Neural cell (in vitro differentiated cells): ENCODE measurements around the gene ASB6. TPM values are rescaled to one million over a fixed set of nuclear protein-coding genes. Genes with fewer than 3 reads are reported as not detected.

Source experiments
- H2AFZ ChIP-seq: fragments of 200-600, 300-800 bp; sonication (generic), shearing (Covaris generic); 2 replicates; pipeline ENCODE4 v1.6.0; 2014; ENCODE audit warnings: low read depth, mild to moderate bottlenecking, antibody characterized with exemption, low read length, moderate library complexity
- H3F3A ChIP-seq: fragments of 200-600 bp; shearing (Covaris generic); 2 replicates; pipeline ENCODE4 v1.6.1; 2016; ENCODE audit warnings: mild to moderate bottlenecking, moderate library complexity, mixed read lengths, antibody characterized with exemption, low read length; ENCODE audit not compliant: insufficient read depth, poor library complexity, severe bottlenecking
- H3K27ac ChIP-seq: fragments of 200-600, 300-800 bp; sonication (generic), shearing (Covaris generic); 2 replicates; pipeline ENCODE4 v1.5.1; 2014; ENCODE audit warnings: mild to moderate bottlenecking, low read length, moderate library complexity
- H3K27me3 ChIP-seq: fragments of 300-800, 200-600 bp; sonication (generic), shearing (Covaris generic); 2 replicates; pipeline ENCODE4 v1.6.0; 2014; ENCODE audit warnings: mild to moderate bottlenecking, low read depth, low read length, moderate library complexity; ENCODE audit not compliant: insufficient read depth
- H3K36me3 ChIP-seq: fragments of 300-800, 200-600 bp; sonication (generic), shearing (Covaris generic); 2 replicates; pipeline ENCODE4 v1.5.1; 2014; ENCODE audit warnings: mild to moderate bottlenecking, antibody characterized with exemption, low read length, moderate library complexity; ENCODE audit not compliant: insufficient read depth
- H3K4me2 ChIP-seq: fragments of 300-800, 200-600 bp; sonication (generic), shearing (Covaris generic); 2 replicates; pipeline ENCODE4 v1.6.0; 2014; ENCODE audit warnings: mild to moderate bottlenecking, low read length
- H3K4me3 ChIP-seq: fragments of 300-800, 200-600 bp; sonication (generic), shearing (Covaris generic); 2 replicates; pipeline ENCODE4 v1.5.1; 2014; ENCODE audit warnings: mild to moderate bottlenecking, low read length, moderate library complexity
- H3K79me2 ChIP-seq: fragments of 200-600 bp; shearing (Covaris generic); replicated peaks from 2 replicates; pipeline ENCODE4 v1.6.0; 2014; ENCODE audit warnings: mild to moderate bottlenecking, low read length, moderate library complexity; ENCODE audit not compliant: insufficient read depth
- H3K9ac ChIP-seq: fragments of 300-800, 200-600 bp; sonication (generic), shearing (Covaris generic); 2 replicates; pipeline ENCODE4 v1.6.1; 2016; ENCODE audit warnings: mild to moderate bottlenecking, low read length, mixed read lengths
- H3K9me2 ChIP-seq: fragments of 200-600 bp; shearing (Covaris generic); 2 replicates; pipeline ENCODE4 v1.6.1; 2016; ENCODE audit warnings: mild to moderate bottlenecking, low read length, mixed read lengths; ENCODE audit not compliant: insufficient read depth
- H3K9me3 ChIP-seq: fragments of 200-600, 300-800 bp; sonication (generic), shearing (Covaris generic); 2 replicates; pipeline ENCODE4 v1.6.1; 2016; ENCODE audit warnings: mild to moderate bottlenecking, mixed run types, low read length, moderate library complexity, mixed read lengths
- H4K20me1 ChIP-seq: fragments of 200-600 bp; shearing (Covaris generic); 2 replicates; pipeline ENCODE4 v1.6.1; 2016; ENCODE audit warnings: mild to moderate bottlenecking, mixed run types; ENCODE audit not compliant: insufficient read depth
- CTCF ChIP-seq: fragments of 450-650 bp; IDR thresholded peaks from 2 replicates; pipeline ENCODE4 v1.5.1; 2014; ENCODE audit warnings: antibody characterized with exemption, mild to moderate bottlenecking, moderate library complexity; ENCODE audit not compliant: poor library complexity, severe bottlenecking
- EP300 ChIP-seq: fragments of 450-650 bp; conservative IDR thresholded peaks from 2 replicates; pipeline ENCODE4 v1.6.1; 2014; ENCODE audit warnings: antibody characterized with exemption, mild to moderate bottlenecking, moderate library complexity; ENCODE audit not compliant: poor library complexity, severe bottlenecking
- EZH2 ChIP-seq: fragments of 200-600, 300-800 bp; shearing (Covaris generic), sonication (generic); IDR thresholded peaks from 2 replicates; pipeline ENCODE4 v1.6.1; 2014; ENCODE audit warnings: antibody characterized with exemption, low read length, borderline replicate concordance, mild to moderate bottlenecking; ENCODE audit not compliant: insufficient read depth, poor library complexity, severe bottlenecking
- MXI1 ChIP-seq: fragments of 450-650 bp; conservative IDR thresholded peaks from 2 replicates; pipeline ENCODE4 v1.6.1; 2014; ENCODE audit warnings: antibody characterized with exemption, mild to moderate bottlenecking; ENCODE audit not compliant: poor library complexity, severe bottlenecking
- POLR2AphosphoS5 ChIP-seq: IDR thresholded peaks from 2 replicates; pipeline ENCODE4 v1.6.1; 2012
- RAD21 ChIP-seq: fragments of 450-650 bp; conservative IDR thresholded peaks from 2 replicates; pipeline ENCODE4 v1.6.1; 2014; ENCODE audit warnings: antibody characterized with exemption, mild to moderate bottlenecking, moderate library complexity
- REST ChIP-seq: IDR thresholded peaks from 2 replicates; pipeline ENCODE4 v1.6.1; 2012; ENCODE audit warnings: borderline replicate concordance
- SMC3 ChIP-seq: fragments of 450-650 bp; conservative IDR thresholded peaks from 2 replicates; pipeline ENCODE4 v1.6.1; 2014; ENCODE audit warnings: antibody characterized with exemption, mild to moderate bottlenecking, moderate library complexity; ENCODE audit not compliant: poor library complexity
- TAF1 ChIP-seq: IDR thresholded peaks from 2 replicates; pipeline ENCODE4 v1.6.1; 2012; ENCODE audit warnings: low read depth
- polyA plus RNA-seq: library from polyadenylated mRNA; depleted of rRNA; stranded (reverse); fragments of >200 nt; gene quantifications from 2 replicates; pipeline ENCODE4 v1.2.3, GENCODE V29; 2014

ASB6 gene
- polyA plus RNA-seq, 1 donor from 2014 or later: 18.4 TPM

DNA sequence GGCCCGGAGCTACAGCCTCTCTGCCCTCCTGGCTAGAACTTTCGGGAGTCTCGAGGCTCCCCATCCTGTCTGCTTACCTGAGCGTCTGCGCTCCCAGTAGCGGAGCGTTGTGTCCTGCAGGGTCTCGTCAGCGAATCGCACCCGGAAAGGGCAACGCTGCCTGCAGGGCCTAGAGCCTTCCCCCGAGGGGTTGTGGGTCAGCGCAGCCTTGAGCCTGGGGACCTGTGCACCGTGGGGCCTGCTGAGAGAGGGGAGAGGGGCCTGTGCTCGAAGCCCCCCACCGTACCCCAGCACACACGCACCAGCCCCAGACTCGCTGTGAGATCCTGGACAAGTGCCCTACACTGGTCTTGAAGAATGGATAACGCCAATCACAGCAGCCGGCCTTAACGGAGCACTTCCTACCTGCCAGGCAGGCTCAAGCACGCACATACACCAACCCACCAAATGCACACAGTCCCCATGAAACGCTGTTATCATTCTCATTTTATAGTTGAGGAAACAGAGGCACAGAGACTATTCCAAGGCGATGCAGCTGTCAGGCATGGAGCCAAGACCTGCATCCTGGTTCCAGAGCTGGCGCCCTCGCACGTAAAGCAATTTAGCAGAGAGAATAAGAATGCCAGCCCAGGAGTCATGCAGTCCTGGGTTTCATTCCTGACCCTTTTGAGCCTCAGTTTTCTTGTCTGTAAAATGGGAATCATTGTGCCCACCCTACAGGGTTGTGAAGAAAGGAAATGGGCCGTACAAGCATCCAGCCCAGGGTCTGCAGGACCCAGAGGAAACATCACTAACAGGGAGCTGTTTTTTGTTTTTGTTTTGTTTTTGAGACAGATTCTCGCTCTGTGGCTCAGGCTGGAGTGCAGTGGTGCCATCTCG, 26.3 kb downstream of the ASB6 start:
- TF ChIP-seq REST (no peak), CTCF (no peak), SMC3 (no peak), MXI1 (no peak), EZH2 (no peak), POLR2AphosphoS5 (no peak)
- H3K9me3 ChIP-seq: no peaks in the 10 kb centered on the region
- peaks cover 16% of the 10 kb centered on the region for H3K27me3 ChIP-seq
- no peak overlapping the region for H3K4me2 ChIP-seq
- no peak overlapping the region for H3K9ac ChIP-seq
- no peak overlapping the region for H2AFZ ChIP-seq
- H3K36me3 ChIP-seq: no peaks in the 10 kb centered on the region
- H4K20me1 ChIP-seq: no peaks in the 10 kb centered on the region
- no peak overlapping the region for H3K27ac ChIP-seq
- H3K4me3 ChIP-seq: no peak overlapping the region
- no peaks in the 10 kb centered on the region for H3F3A ChIP-seq
- H3K9me2 ChIP-seq: no peaks in the 10 kb centered on the region
- no peaks in the 10 kb centered on the region for H3K79me2 ChIP-seq

GRCh38 chr9:129614932-129615331, 27.0 kb downstream of the ASB6 start:
- TF ChIP-seq RAD21: no peak
- TF ChIP-seq POLR2AphosphoS5: no peak
- no peak for TF ChIP-seq EZH2
- TF ChIP-seq CTCF: no peak
- no peak for TF ChIP-seq MXI1
- no peak for TF ChIP-seq EP300
- no peak for TF ChIP-seq SMC3
- no peak for TF ChIP-seq REST
- no peak for TF ChIP-seq TAF1
- no peaks in the 10 kb centered on the region for H3K36me3 ChIP-seq
- no peaks in the 10 kb centered on the region for H3F3A ChIP-seq
- H2AFZ ChIP-seq: no peak overlapping the region
- H3K27me3 ChIP-seq: peaks cover 11% of the 10 kb centered on the region
- no peaks in the 10 kb centered on the region for H3K9me3 ChIP-seq
- no peak overlapping the region for H3K9ac ChIP-seq
- no peak overlapping the region for H3K27ac ChIP-seq
- H3K4me2 ChIP-seq: no peak overlapping the region
- H4K20me1 ChIP-seq: no peaks in the 10 kb centered on the region
- H3K4me3 ChIP-seq: no peak overlapping the region
- H3K79me2 ChIP-seq: no peaks in the 10 kb centered on the region
- H3K9me2 ChIP-seq: no peaks in the 10 kb centered on the region
